WERI-Rb-1 (cell line): ENCODE measurements around the gene MYBPC1.

ENCODE experiments used
- DNase-seq: peaks from one replicate; pipeline ENCODE4 v3.0.0-alpha.2; 2020
- H3K27ac ChIP-seq: fragments of 250-450 bp; sonication (Bioruptor Pico); 2 replicates; pipeline ENCODE4 v1.5.1; 2020; ENCODE audit warnings: mild to moderate bottlenecking, moderate library complexity
- H3K27me3 ChIP-seq: fragments of 250-450 bp; sonication (Bioruptor Pico); 2 replicates; pipeline ENCODE4 v1.5.1; 2021; ENCODE audit warnings: mild to moderate bottlenecking, low read depth, moderate library complexity; ENCODE audit not compliant: insufficient read depth, severe bottlenecking
- H3K36me3 ChIP-seq: fragments of 250-450 bp; sonication (Bioruptor Pico); 2 replicates; pipeline ENCODE4 v1.5.1; 2020; ENCODE audit warnings: mild to moderate bottlenecking, moderate library complexity
- H3K4me3 ChIP-seq: 2 replicates; pipeline ENCODE4 v1.5.1; 2011; ENCODE audit warnings: low read depth, mild to moderate bottlenecking, control low read depth, low read length
- H3K9me3 ChIP-seq: fragments of 250-450 bp; sonication (Bioruptor Pico); 2 replicates; pipeline ENCODE4 v1.5.1; 2021; ENCODE audit warnings: mild to moderate bottlenecking, moderate library complexity; ENCODE audit not compliant: severe bottlenecking
- TF ChIP-seq, protein P1 (sequence below): IDR thresholded peaks from 2 replicates; pipeline ENCODE4 v1.5.1; 2011; ENCODE audit warnings: low read depth, mild to moderate bottlenecking, control low read depth, inconsistent platforms, low read length

The MYBPC1 gene

DNA sequence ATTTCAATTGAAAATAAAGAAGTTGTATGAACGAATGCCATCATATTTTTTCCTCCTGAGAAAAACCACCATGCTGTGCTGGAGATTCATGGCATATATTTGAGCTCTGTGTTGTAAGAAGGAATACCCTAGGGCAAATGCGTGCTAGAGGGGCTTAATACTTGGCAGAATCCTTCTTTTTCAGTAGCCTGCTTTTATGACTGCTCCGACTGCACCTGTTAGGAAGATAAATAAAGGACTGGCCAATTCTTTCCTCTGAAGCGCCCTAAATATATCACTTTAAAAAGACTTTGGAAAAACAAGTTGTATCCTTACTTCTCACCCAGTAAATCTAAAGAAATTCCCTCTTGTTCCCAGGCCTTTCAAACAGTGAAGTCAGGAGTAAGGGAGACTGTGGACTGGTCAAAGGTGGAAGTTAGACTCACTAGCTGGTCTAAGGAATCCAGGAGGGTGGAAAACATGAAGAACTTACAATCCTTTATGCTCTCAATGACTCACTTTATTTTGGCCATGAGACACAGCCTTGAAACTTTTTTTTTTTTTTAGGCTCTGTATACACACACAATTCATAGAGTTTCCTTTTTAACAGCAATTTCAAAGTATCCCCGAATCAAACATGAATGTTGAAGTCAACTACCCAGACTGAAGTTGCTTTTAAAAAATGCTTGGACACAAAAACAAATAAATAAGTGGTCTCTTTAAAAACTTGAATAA lies 5.2 kb downstream of the MYBPC1 start:
- TF ChIP-seq, protein P1, sequence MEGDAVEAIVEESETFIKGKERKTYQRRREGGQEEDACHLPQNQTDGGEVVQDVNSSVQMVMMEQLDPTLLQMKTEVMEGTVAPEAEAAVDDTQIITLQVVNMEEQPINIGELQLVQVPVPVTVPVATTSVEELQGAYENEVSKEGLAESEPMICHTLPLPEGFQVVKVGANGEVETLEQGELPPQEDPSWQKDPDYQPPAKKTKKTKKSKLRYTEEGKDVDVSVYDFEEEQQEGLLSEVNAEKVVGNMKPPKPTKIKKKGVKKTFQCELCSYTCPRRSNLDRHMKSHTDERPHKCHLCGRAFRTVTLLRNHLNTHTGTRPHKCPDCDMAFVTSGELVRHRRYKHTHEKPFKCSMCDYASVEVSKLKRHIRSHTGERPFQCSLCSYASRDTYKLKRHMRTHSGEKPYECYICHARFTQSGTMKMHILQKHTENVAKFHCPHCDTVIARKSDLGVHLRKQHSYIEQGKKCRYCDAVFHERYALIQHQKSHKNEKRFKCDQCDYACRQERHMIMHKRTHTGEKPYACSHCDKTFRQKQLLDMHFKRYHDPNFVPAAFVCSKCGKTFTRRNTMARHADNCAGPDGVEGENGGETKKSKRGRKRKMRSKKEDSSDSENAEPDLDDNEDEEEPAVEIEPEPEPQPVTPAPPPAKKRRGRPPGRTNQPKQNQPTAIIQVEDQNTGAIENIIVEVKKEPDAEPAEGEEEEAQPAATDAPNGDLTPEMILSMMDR = no peak
- Histone ChIP-seq H3K27ac (no peak overlapping the region), H3K4me3 (no peak overlapping the region)

DNA sequence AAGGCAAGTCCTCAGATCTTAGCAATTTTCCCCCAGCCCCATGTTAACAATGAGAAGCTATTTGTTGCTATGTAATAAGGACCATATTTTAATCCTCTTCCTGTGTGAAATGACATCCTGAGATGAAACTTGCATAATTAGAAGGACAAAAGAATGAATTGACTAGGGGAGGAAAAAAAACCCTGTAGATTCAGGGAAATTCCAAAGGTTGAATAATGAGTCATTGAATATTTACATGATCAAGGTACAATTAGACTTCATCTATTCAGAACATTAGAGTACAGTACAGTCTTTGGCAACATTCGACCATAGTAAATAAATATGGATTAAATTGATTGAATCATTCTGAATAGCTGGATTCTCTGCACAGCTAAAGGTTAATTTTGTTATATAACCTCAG lies 9.4 kb downstream of the MYBPC1 start:
- no peak overlapping the region for H3K27ac ChIP-seq
- TF ChIP-seq, protein P1 = no peak
- H3K4me3 ChIP-seq = no peak overlapping the region
- no peaks in the 10 kb centered on the region for H3K9me3 ChIP-seq
- DNase-seq = no peak
- H3K27me3 ChIP-seq = no peaks in the 10 kb centered on the region
- H3K36me3 ChIP-seq = no peaks in the 10 kb centered on the region

More for the DNA sequence above, 5.2 kb downstream of the MYBPC1 start:
- H3K27me3 ChIP-seq = no peaks in the 10 kb centered on the region
- DNase-seq = no peak
- no peaks in the 10 kb centered on the region for H3K9me3 ChIP-seq
- no peaks in the 10 kb centered on the region for H3K36me3 ChIP-seq

DNA sequence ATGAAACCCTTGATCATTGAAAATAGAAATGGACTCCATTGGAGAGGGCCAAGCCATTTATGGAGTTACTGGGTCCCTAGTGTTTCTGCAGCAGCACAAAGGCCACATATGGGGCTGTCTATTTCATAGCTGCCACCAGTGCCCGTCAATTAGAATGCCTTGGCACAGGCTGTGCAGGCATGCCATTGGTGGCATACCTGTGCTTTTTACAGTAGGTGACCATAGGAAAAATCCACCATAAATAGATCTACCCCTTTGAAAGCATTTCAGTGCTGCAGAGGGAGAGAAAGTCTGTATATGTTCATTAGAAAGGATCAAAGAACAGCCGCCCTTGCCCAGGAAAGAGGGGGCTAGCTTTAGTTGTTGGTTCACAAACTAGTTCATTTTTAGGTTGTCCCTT lies 13.1 kb downstream of the MYBPC1 start:
- TF ChIP-seq, protein P1 = no peak
- Histone ChIP-seq H3K27ac (no peak overlapping the region), H3K4me3 (no peak overlapping the region), H3K36me3 (no peaks in the 10 kb centered on the region), H3K9me3 (no peaks in the 10 kb centered on the region), H3K27me3 (no peaks in the 10 kb centered on the region)
- no peak for DNase-seq

DNA sequence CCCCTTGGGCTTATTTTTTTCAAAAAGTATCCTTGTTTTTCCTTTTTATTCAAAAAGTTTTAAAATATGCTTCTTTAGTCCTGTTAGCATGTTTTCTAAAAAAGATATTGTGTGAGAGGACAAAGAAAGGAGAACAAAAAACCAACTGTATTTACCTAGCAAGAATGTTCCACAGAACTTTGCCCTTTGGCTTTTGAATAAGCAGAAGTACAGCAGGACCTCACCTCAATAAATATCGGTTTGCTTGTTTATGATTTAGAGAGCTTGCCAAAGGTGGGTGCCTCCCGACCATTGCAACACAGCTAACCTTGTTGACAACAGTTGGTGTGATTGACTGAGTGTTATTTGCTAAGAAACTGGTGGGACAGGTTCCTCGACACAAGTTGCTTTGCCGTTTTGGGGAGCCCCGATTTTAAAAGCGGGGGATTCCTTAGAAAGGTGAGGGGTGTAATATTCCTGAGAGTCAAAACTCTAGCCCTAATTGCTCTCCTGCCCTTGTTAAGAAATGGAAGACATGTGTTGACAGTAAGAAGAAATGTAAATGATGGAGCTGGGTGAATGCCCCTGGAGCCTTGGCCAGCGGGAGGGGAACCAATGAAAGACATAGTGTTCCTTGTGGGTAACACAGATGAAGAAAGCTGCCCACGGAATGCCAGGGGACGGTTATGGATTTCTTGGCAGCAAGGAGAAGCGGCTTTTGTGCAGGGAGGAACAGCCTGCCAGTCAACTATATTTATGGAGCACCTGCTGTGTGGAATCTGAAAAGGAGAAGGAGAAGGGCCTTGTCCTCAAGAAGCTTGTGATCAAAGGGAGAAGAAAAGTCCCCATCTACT lies 13.7 kb downstream of the MYBPC1 start:
- Histone ChIP-seq H3K36me3 (no peaks in the 10 kb centered on the region), H3K4me3 (no peak overlapping the region), H3K27ac (no peak overlapping the region), H3K27me3 (no peaks in the 10 kb centered on the region), H3K9me3 (no peaks in the 10 kb centered on the region)
- no peak for DNase-seq
- TF ChIP-seq, protein P1 = no peak

DNA sequence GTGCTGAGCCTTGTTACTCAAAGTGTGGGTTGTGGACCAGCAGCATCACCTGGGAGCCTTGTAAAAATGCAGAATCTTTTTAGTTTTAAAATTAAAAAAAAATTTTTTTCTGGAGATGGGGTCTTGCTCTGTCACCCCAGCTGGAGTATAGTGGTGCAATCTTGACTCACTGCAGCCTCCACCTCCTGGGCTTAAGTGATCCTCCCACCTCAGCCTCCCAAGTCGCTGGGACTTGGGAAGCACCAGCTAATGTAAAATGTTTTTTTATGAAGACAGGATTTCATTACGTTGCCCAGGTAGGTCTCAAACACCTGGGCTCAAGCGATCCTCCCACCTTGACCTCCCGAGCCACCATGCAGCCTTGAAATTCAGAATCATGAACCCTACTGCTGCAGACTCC lies 14.4 kb downstream of the MYBPC1 start:
- TF ChIP-seq, protein P1 = no peak
- H3K27ac ChIP-seq = no peak overlapping the region
- H3K9me3 ChIP-seq = no peaks in the 10 kb centered on the region

More for the DNA sequence above, 14.4 kb downstream of the MYBPC1 start:
- H3K36me3 ChIP-seq = no peaks in the 10 kb centered on the region
- H3K4me3 ChIP-seq = no peak overlapping the region
- DNase-seq = no peak
- no peaks in the 10 kb centered on the region for H3K27me3 ChIP-seq
